ENCODE results near the gene DIS3L2. TPM values are rescaled to one million over a fixed set of nuclear protein-coding genes. Genes with fewer than 3 reads are reported as not detected.
A peak's percentile ranks its signal among the peaks of the same experiment; 100 is the strongest.
"Not testable (repeated sequence)": the region's sequence is repeated elsewhere in the genome, so short reads cannot be mapped to it uniquely, and the experiment has no call there.

The DIS3L2 gene
- total and polyA plus RNA-seq, 8 donors: 25.2 to 43.4 (median 36.3) TPM

GRCh38 chr2:232335859-232336215 is 374.3 kb downstream of the DIS3L2 start:
- DNase-seq (no peak), ATAC-seq (no peak)
- intact Hi-C loops (cut with DNase I): no loop called here
- no peak overlapping the region for H3K4me3 ChIP-seq
- H3K36me3 ChIP-seq: peaks cover 0 to 28% of the 10 kb centered on the region in 2 donors
- TF ChIP-seq CTCF (IDR thresholded peaks at IDR 0.05): no peak
- H3K4me1 ChIP-seq: no peaks in the 10 kb centered on the region
- H3K9me3 ChIP-seq: no peaks in the 10 kb centered on the region
- H3K27ac ChIP-seq: no peak overlapping the region
- no peaks in the 10 kb centered on the region for H3K27me3 ChIP-seq

- no peak for ATAC-seq
- DNase-seq: peak in 1 of 4 donors; percentile 27
- intact Hi-C loops (cut with DNase I): no loop called here
- H3K9me3 ChIP-seq: no peaks in the 10 kb centered on the region
- no peak overlapping the region for H3K27ac ChIP-seq
- peaks cover 0 to 28% of the 10 kb centered on the region in 2 donors for H3K36me3 ChIP-seq
- H3K4me1 ChIP-seq: no peaks in the 10 kb centered on the region
- no peak overlapping the region for H3K4me3 ChIP-seq
- no peak for TF ChIP-seq CTCF (IDR thresholded peaks at IDR 0.05)
- H3K27me3 ChIP-seq: no peaks in the 10 kb centered on the region
Observed at GRCh38 chr2:232336241-232336736, 374.8 kb downstream of the DIS3L2 start.

GRCh38 chr2:232336981-232337720 is 375.6 kb downstream of the DIS3L2 start:
- Histone ChIP-seq H3K9me3 (no peaks in the 10 kb centered on the region), H3K4me1 (no peaks in the 10 kb centered on the region), H3K36me3 (peaks cover 0 to 28% of the 10 kb centered on the region in 2 donors), H3K4me3 (no peak overlapping the region), H3K27me3 (no peaks in the 10 kb centered on the region), H3K27ac (no peak overlapping the region)
- no peak for TF ChIP-seq CTCF (IDR thresholded peaks at IDR 0.05)
- DNase-seq: peak in 1 of 4 donors; percentile 16
- no peak for ATAC-seq
- intact Hi-C loops (cut with DNase I): no loop called here

- H3K27me3 ChIP-seq: not testable (repeated sequence)
Observed at GRCh38 chr2:232338094-232338758, 376.7 kb downstream of the DIS3L2 start.

GRCh38 chr2:232338759-232339106 is 377.2 kb downstream of the DIS3L2 start:
- no peak for TF ChIP-seq CTCF (IDR thresholded peaks at IDR 0.05)
- no peak overlapping the region for H3K4me3 ChIP-seq
- H3K36me3 ChIP-seq: peaks cover 0 to 28% of the 10 kb centered on the region in 2 donors
- H3K27ac ChIP-seq: no peak overlapping the region
- DNase-seq: peak in 1 of 4 donors; percentile 14
- intact Hi-C loops (cut with DNase I): no loop called here
- H3K27me3 ChIP-seq: no peaks in the 10 kb centered on the region
- no peaks in the 10 kb centered on the region for H3K9me3 ChIP-seq
- ATAC-seq: no peak
- H3K4me1 ChIP-seq: no peaks in the 10 kb centered on the region

More at GRCh38 chr2:232338094-232338758, 376.7 kb downstream of the DIS3L2 start:
- DNase-seq: peak in 1 of 4 donors; percentile 15
- H3K36me3 ChIP-seq: peaks cover 0 to 28% of the 10 kb centered on the region in 2 donors
- ATAC-seq; H3K4me3 ChIP-seq; H3K4me1 ChIP-seq; intact Hi-C loops (cut with DNase I); H3K27ac ChIP-seq; H3K9me3 ChIP-seq: not testable (repeated sequence)
